ENCODE results near the gene EFNA1. TPM values are rescaled to one million over a fixed set of nuclear protein-coding genes. Genes with fewer than 3 reads are reported as not detected.
A peak's percentile ranks its signal among the peaks of the same experiment; 100 is the strongest.

Gene EFNA1
- total and polyA plus RNA-seq, 2 of the 8 experiments (the other 6 are each of a cell fraction or from before 2014, with no cell fraction given) = 4.9 to 14.6 TPM

- peak overlapping the region; percentile 72 to 89 for H3K4me2 ChIP-seq (ENCODE audit: insufficient read depth in 1 of 2, low read depth in 2 of 2, low read length in 2 of 2)
- H3K79me2 ChIP-seq (ENCODE audit: control insufficient read depth in 1 of 2, insufficient read depth in 2 of 2, low read length in 2 of 2) = peaks cover 0 to 2% of the 10 kb centered on the region in 2 experiments; a peak in 1 of 4 replicates
- no peak overlapping the region for H3K4ac ChIP-seq (replicated peaks; ENCODE audit: insufficient read length, low read depth, low read length)
- no peaks in the 10 kb centered on the region for H3K9me3 ChIP-seq (ENCODE audit: insufficient read depth in 2 of 2, low read depth in 1 of 2, low read length in 1 of 2)
- peak overlapping the region; percentile 91 for H2AFZ ChIP-seq (ENCODE audit: low read length)
- no peak for DNase-seq (ENCODE audit: low read depth in 1 of 2, low spot score in 2 of 2)
- H3K27ac ChIP-seq (ENCODE audit: low read depth, low read length) = no peak overlapping the region
- H4K5ac ChIP-seq (ENCODE audit: insufficient read length, low read depth, low read length) = peak overlapping the region; percentile 68
- H3K4me1 ChIP-seq (replicated peaks in 1 of 4; ENCODE audit: control insufficient read depth in 3 of 4, insufficient read depth in 4 of 4, low read length in 3 of 4) = peaks cover 0 to 8% (median 7%) of the 10 kb centered on the region in 4 experiments; a peak in 4 of 7 replicates
- H3K4me3 ChIP-seq (ENCODE audit: extremely low read depth in 1 of 4, insufficient read depth in 2 of 4, low read depth in 3 of 4, low read length in 4 of 4) = peak overlapping the region; percentile 70 to 96 (median 92); a peak in 7 of 8 replicates
- no peak overlapping the region for H3K18ac ChIP-seq (ENCODE audit: extremely low read depth, low read length)
- no peak overlapping the region; the same call in 1 of the 2 replicates for H2BK12ac ChIP-seq (ENCODE audit: low read depth, low read length)
- H2AK5ac ChIP-seq (ENCODE audit: low read depth, low read length) = no peak overlapping the region
- H3K9ac ChIP-seq (replicated peaks in 1 of 4; ENCODE audit: extremely low read depth in 1 of 4, low read depth in 3 of 4, low read length in 3 of 4) = no peak overlapping the region
- H2BK20ac ChIP-seq (ENCODE audit: low read length) = no peak overlapping the region
- H3K23ac ChIP-seq (ENCODE audit: insufficient read length) = no peak overlapping the region
- 19% methylated on average over 11 of the region's 11 CpGs; no CpG with 5 or more reads in 1 of the 2 experiments for WGBS, 2 experiments (ENCODE audit: extremely low coverage in 1 of 2, insufficient coverage in 1 of 2, insufficient read length in 1 of 2, insufficient replicate concordance in 2 of 2, low coverage in 1 of 2, low lambda C conversion rate in 2 of 2, missing lambda C conversion rate in 1 of 2)
- H2BK15ac ChIP-seq (ENCODE audit: low read length) = 0 out of 2 replicates have a peak overlapping the region, but pooled peaks have one; percentile 36
- ChIA-PET CTCF (ENCODE audit: partially characterized antibody) (interaction anchor here (1.3 to 14.2 kb wide), 2 partner anchors 30 to 41 kb away, joined by 4 to 187 read pairs; partner anchors contain the start of genes KRTCAP2 and TRIM46), POLR2A (ENCODE audit: partially characterized antibody) (interaction anchor here (0.6 to 1.0 kb wide), 3 partner anchors 8 to 122 kb away, joined by 3 to 8 read pairs (median 4); partner anchors contain the start of gene KRTCAP2)
- no peak overlapping the region for H4K91ac ChIP-seq (replicated peaks; ENCODE audit: insufficient read length, low read length)
- no peak overlapping the region for H3K56ac ChIP-seq (replicated peaks; ENCODE audit: insufficient read length, low read depth, low read length)
- peaks cover 6% of the 10 kb centered on the region; the same call in 1 of the 2 replicates for H3K23me2 ChIP-seq (ENCODE audit: low read depth, low read length)
- H3K27me3 ChIP-seq (replicated peaks in 1 of 4; ENCODE audit: control insufficient read depth in 3 of 4, extremely low read depth in 1 of 4, insufficient read depth in 3 of 4, low read length in 3 of 4) = no peaks in the 10 kb centered on the region
- no peak overlapping the region for H2BK120ac ChIP-seq (replicated peaks; ENCODE audit: low read depth, low read length)
- H3K36me3 ChIP-seq (ENCODE audit: control insufficient read depth in 2 of 4, insufficient read depth in 4 of 4, low read length in 3 of 4) = no peaks in the 10 kb centered on the region; a peak in 1 of 8 replicates
- H3K14ac ChIP-seq (ENCODE audit: insufficient read length) = no peak overlapping the region
- no peak overlapping the region for H2BK5ac ChIP-seq (ENCODE audit: low read depth, low read length)
- H4K8ac ChIP-seq (ENCODE audit: extremely low read depth, insufficient read depth, low read length) = peak overlapping the region; percentile 88; the same call in 1 of the 2 replicates
- TF ChIP-seq RBBP5 (IDR thresholded peaks at IDR 0.05; ENCODE audit: borderline replicate concordance, low read depth, low read length) (0 out of 2 replicates have a peak, but pooled peaks have one; percentile 13), ASH2L (IDR thresholded peaks at IDR 0.05; ENCODE audit: low read length) (peak; percentile 15), E2F6 (IDR thresholded peaks at IDR 0.05) (0 out of 2 replicates have a peak, but pooled peaks have one; percentile 23), TBP (IDR thresholded peaks at IDR 0.05; ENCODE audit: low read depth, low read length) (no peak), RAD21 (IDR thresholded peaks at IDR 0.05 in 1 of 2, conservative IDR thresholded peaks at IDR 0.05 in 1 of 2; ENCODE audit: low read depth in 2 of 2, low read length in 2 of 2) (no peak), CTBP2 (IDR thresholded peaks at IDR 0.05; ENCODE audit: borderline replicate concordance, insufficient read depth, insufficient read length, low read length) (no peak)
- H3K79me1 ChIP-seq (ENCODE audit: low read depth, low read length) = no peaks in the 10 kb centered on the region; the same call in 1 of the 2 replicates
- H4K20me1 ChIP-seq (replicated peaks in 1 of 2; ENCODE audit: control insufficient read depth in 1 of 2, insufficient read depth in 2 of 2, low read length in 2 of 2) = no peaks in the 10 kb centered on the region
- no peak for FAIRE-seq
Measured at GRCh38 chr1:155140630-155140953, 12.9 kb downstream of the EFNA1 start.

Measured in H1 (cell line).